HG02588 (cell line): ENCODE results near the gene RNASE9.
"Not testable (repeated sequence)": the region's sequence is repeated elsewhere in the genome, so short reads cannot be mapped to it uniquely, and the experiment has no call there.

Experiments
- ATAC-seq: cut with Tn5 transposase; IDR thresholded peaks from one replicate; pipeline ENCODE4 v1.9.1; 2021; ENCODE audit warnings: mild to moderate bottlenecking, moderate library complexity; ENCODE audit not compliant: unreplicated experiment

The RNASE9 gene

DNA sequence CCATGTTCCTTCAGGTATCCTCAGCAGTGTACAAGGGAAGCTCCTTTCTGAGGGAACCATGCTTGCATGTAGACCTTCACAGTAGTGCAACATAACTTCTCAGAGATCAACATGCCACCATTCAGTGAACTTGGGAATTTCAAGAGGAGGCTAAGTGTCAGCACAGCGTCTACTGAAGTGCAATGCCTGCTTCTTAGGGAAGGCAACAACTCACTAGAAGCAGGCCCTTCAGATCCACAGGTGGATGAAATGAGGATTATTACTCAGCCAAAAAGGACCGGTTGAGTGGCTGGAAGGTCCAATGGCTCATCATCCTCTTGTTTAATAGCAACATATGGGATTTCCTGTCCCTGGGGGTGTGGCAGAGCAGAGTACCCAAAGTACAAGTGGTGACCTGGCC is 36.8 kb downstream of the RNASE9 start:
- ATAC-seq, result no peak

- ATAC-seq, result no peak
Measured at GRCh38 chr14:20522332-20522731, 38.5 kb downstream of the RNASE9 start.

DNA sequence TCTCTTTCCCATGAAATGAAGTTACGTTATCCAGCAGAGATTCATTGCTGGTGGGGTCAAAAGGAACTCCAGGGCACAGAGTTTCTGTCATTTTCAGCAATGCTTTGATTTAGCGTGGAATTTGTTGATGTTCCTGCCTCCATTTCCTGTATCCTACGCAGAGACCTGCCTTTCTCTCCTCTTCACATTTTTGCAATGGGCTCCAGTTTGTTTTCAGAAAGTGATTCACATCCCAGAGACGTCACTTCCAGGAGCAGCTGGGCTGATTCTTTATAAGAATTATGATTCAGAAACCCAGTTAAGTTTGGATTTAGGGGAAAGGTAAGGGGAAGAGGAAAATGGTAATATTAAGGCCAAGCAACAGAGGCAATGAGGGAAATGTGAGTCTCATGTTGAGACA is 43.9 kb downstream of the RNASE9 start:
- ATAC-seq, result no peak

- no peak for ATAC-seq
Measured at GRCh38 chr14:20515846-20516245, 45.0 kb downstream of the RNASE9 start.

GRCh38 chr14:20512177-20512905 is 48.5 kb downstream of the RNASE9 start:
- ATAC-seq, result no peak

DNA sequence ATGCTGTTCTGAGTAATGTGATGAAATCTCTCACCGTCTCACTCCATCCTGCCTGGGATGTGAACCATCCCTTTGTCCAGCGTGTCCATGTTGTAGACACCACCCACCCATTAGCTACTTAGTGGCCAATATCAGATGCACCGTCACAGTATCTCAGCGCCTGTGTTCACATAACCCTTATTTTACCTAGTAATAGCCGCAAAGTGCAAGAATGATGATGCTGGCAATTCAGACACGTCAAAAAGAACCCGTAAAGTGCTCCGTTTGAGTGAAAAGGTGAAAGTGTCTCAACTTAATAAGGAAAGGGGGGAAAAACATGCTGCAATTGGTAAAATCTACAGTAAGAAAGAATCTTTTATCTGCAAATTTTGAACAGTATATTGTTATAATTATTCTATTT is 52.5 kb downstream of the RNASE9 start:
- ATAC-seq, result no peak

GRCh38 chr14:20507537-20507936 is 53.3 kb downstream of the RNASE9 start:
- ATAC-seq, result not testable (repeated sequence)

DNA sequence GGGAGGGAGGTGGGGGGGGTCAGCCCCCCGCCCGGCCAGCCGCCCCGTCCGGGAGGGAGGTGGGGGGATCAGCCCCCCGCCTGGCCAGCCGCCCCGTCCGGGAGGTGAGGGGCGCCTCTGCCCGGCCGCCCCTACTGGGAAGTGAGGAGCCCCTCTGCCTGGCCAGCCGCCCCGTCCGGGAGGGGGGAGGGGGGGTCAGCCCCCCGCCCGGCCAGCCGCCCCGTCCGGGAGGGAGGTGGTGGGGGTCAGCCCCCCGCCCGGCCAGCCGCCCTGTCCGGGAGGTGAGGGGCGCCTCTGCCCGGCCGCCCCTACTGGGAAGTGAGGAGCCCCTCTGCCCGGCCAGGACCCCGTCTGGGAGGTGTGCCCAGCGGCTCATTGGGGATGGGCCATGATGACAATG is 54.1 kb downstream of the RNASE9 start:
- not testable (repeated sequence) for ATAC-seq

GRCh38 chr14:20506276-20506675 is 54.6 kb downstream of the RNASE9 start:
- ATAC-seq, result not testable (repeated sequence)
